Measurements from ENCODE around the gene ANKRD36C.
"Not testable (repeated sequence)": the region's sequence is repeated elsewhere in the genome, so short reads cannot be mapped to it uniquely, and the experiment has no call there.

DNA sequence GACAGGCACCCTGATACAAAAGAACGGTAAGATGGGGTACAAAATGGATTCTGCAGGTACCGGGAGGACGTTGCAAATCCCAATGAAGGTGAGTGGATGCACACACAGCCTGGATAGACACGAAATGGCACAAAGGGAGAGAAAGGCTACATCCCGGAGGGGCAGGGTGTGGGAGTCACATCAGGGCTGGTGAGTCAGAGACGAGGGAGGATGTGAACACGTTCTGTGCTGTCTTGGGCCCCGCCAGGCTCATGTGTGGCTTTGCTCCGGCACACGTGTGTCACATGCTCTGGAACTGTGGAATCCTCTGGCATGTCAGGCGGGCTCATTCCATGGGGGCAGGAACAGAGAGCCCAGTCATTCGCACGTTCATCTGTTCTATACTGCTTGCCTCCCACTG lies 203.0 kb downstream of the ANKRD36C start:
- TF ChIP-seq, protein P1, sequence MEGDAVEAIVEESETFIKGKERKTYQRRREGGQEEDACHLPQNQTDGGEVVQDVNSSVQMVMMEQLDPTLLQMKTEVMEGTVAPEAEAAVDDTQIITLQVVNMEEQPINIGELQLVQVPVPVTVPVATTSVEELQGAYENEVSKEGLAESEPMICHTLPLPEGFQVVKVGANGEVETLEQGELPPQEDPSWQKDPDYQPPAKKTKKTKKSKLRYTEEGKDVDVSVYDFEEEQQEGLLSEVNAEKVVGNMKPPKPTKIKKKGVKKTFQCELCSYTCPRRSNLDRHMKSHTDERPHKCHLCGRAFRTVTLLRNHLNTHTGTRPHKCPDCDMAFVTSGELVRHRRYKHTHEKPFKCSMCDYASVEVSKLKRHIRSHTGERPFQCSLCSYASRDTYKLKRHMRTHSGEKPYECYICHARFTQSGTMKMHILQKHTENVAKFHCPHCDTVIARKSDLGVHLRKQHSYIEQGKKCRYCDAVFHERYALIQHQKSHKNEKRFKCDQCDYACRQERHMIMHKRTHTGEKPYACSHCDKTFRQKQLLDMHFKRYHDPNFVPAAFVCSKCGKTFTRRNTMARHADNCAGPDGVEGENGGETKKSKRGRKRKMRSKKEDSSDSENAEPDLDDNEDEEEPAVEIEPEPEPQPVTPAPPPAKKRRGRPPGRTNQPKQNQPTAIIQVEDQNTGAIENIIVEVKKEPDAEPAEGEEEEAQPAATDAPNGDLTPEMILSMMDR (IDR thresholded peaks at IDR 0.05; ENCODE audit: low read depth, low read length) = not testable (repeated sequence)
- TF ChIP-seq EZH2phosphoT487 (IDR thresholded peaks at IDR 0.05; ENCODE audit: low read depth) = not testable (repeated sequence)
